A549 (cell line): ENCODE measurements around the gene NQO2. TPM values are rescaled to one million over a fixed set of nuclear protein-coding genes. Genes with fewer than 3 reads are reported as not detected.
A peak's percentile ranks its signal among the peaks of the same experiment; 100 is the strongest.

Source experiments
- ATAC-seq, 2 experiments: fragments of 200-7000 bp in 1 of 2; fragments of >200 bp in 1 of 2; cut with Nextera tagmentation in 1 of 2; cut with Tn5 transposase in 1 of 2; 3 replicates each; pipeline versions ENCODE4 v1.8.0 to v1.9.1; 2018 to 2020; ENCODE audit warnings: mild to moderate bottlenecking in 1 of 2, moderate library complexity in 1 of 2
- CTCF ChIA-PET: fragments of 300-600 bp; sonication (Branson Sonifier 250); formaldehyde crosslinking; extraction: SDS; loops from one replicate; lab custom pipeline; 2021; ENCODE audit warnings: antibody characterized with exemption, inconsistent platforms; lab: Yijun Ruan, JAX
- POLR2A ChIA-PET: fragments of 350-600 bp; formaldehyde crosslinking; extraction: SDS; loops from one replicate; lab custom pipeline; 2021; ENCODE audit warnings: antibody characterized with exemption, inconsistent platforms; lab: Yijun Ruan, JAX
- DNase-seq, 2 experiments: peaks; one replicate each; pipeline versions ENCODE4 v3.0.0 to v3.0.0-alpha.2; 2011 to 2016; ENCODE audit warnings: low read depth in 1 of 2, low spot score in 1 of 2
- FAIRE-seq: peaks from 2 replicates; lab custom pipeline; 2011; peaks lifted over from hg19 to GRCh38; lab: Jason Lieb, UNC
- H3K27ac ChIP-seq, 2 experiments: fragments of >200 bp; sonication (Bioruptor Twin); formaldehyde crosslinking; 3 replicates each; pipeline ENCODE4 v1.5.1; 2016 to 2017
- H3K4me1 ChIP-seq: fragments of >200 bp; sonication (Bioruptor Twin); formaldehyde crosslinking; 3 replicates; pipeline ENCODE4 v1.6.1; 2016
- H3K4me2 ChIP-seq: fragments of >200 bp; sonication (Bioruptor Twin); formaldehyde crosslinking; 3 replicates; pipeline ENCODE4 v1.6.1; 2016
- H3K4me3 ChIP-seq: fragments of >200 bp; sonication (Bioruptor Twin); formaldehyde crosslinking; 3 replicates; pipeline ENCODE4 v1.5.1; 2016
- H3K9me3 ChIP-seq: fragments of >200 bp; sonication (Bioruptor Twin); formaldehyde crosslinking; 3 replicates; pipeline ENCODE4 v1.6.1; 2016
- ATOH8 ChIP-seq: fragments of 250-450 bp; sonication (Bioruptor Pico); IDR thresholded peaks from 2 replicates; pipeline ENCODE4 v1.5.0; 2020; ENCODE audit warnings: low read depth, mild to moderate bottlenecking, moderate library complexity
- BHLHE40 ChIP-seq: IDR thresholded peaks from 2 replicates; pipeline ENCODE4 v1.6.1; 2012; ENCODE audit warnings: low read depth, low read length, inconsistent platforms
- CEBPB ChIP-seq, 2 experiments: fragments of >200 bp in 1 of 2; sonication (Bioruptor Twin) in 1 of 2; formaldehyde crosslinking in 1 of 2; IDR thresholded peaks; 2 replicates each; pipeline ENCODE4 v1.6.1; 2012 to 2016
- CHD2 ChIP-seq: fragments of 150-350 bp; IDR thresholded peaks from 2 replicates; pipeline ENCODE4 v1.6.1; 2014; ENCODE audit warnings: low read length; ENCODE audit not compliant: partially characterized antibody
- E2F6 ChIP-seq: IDR thresholded peaks from 2 replicates; pipeline ENCODE4 v1.6.1; 2012; ENCODE audit warnings: low read depth, borderline replicate concordance
- ESRRA ChIP-seq: fragments of 150-350 bp; IDR thresholded peaks from 2 replicates; pipeline ENCODE4 v1.6.1; 2014; ENCODE audit warnings: mild to moderate bottlenecking, low read length, borderline replicate concordance
- FOSB ChIP-seq: fragments of 250-450 bp; sonication (Bioruptor Pico); IDR thresholded peaks from 2 replicates; pipeline ENCODE4 v1.5.0; 2020; ENCODE audit warnings: mild to moderate bottlenecking, moderate library complexity
- GATA3 ChIP-seq: IDR thresholded peaks from 2 replicates; pipeline ENCODE4 v1.6.1; 2012; ENCODE audit warnings: borderline replicate concordance
- HOXA7 ChIP-seq: fragments of 250-450 bp; sonication (Bioruptor Pico); IDR thresholded peaks from 2 replicates; pipeline ENCODE4 v1.5.0; 2020; ENCODE audit warnings: mild to moderate bottlenecking, moderate library complexity
- HOXB13 ChIP-seq: fragments of 250-450 bp; sonication (Bioruptor Pico); IDR thresholded peaks from 2 replicates; pipeline ENCODE4 v1.5.0; 2020; ENCODE audit warnings: low read depth, mild to moderate bottlenecking, moderate library complexity
- JUN ChIP-seq, 2 experiments: fragments of >200 bp; sonication (Bioruptor Twin); formaldehyde crosslinking; IDR thresholded peaks; 2 replicates in 1 of 2; 3 replicates in 1 of 2; pipeline ENCODE4 v1.6.1; 2016 to 2017
- MAFK ChIP-seq: fragments of 450-650 bp; IDR thresholded peaks from 2 replicates; pipeline ENCODE4 v1.6.1; 2014; ENCODE audit not compliant: partially characterized antibody
- MAZ ChIP-seq: fragments of 150-350 bp; IDR thresholded peaks from 2 replicates; pipeline ENCODE4 v1.6.1; 2014; ENCODE audit warnings: antibody characterized with exemption, low read depth, low read length, borderline replicate concordance
- POLR2A ChIP-seq: IDR thresholded peaks from 2 replicates; pipeline ENCODE4 v1.6.1; 2012; ENCODE audit warnings: mild to moderate bottlenecking, low read length
- REST ChIP-seq: fragments of 200-600 bp; sonication (generic); IDR thresholded peaks from 2 replicates; pipeline ENCODE4 v1.6.1; 2016; ENCODE audit warnings: antibody characterized with exemption, mild to moderate bottlenecking, moderate library complexity
- USF2 ChIP-seq: fragments of 450-650 bp; IDR thresholded peaks from 2 replicates; pipeline ENCODE4 v1.6.1; 2014; ENCODE audit warnings: antibody characterized with exemption
- ZFP36 ChIP-seq: fragments of 450-650 bp; IDR thresholded peaks from 2 replicates; pipeline ENCODE4 v1.6.1; 2014; ENCODE audit warnings: borderline replicate concordance; ENCODE audit not compliant: partially characterized antibody
- WGBS: methylation state at CpG from one replicate; pipeline ENCODE4 v1.1.6; 2017; ENCODE audit errors: missing lambda C conversion rate; 5-methylcytosine and 5-hydroxymethylcytosine counted together
- polyA plus RNA-seq, 4 experiments: library from polyadenylated mRNA; depleted of rRNA in 3 of 4; stranded (reverse); fragments of >200 nt; fragmentation: RNase III in 1 of 4; extraction: RNeasy Plus Mini Kit Qiagen cat#74134 plus additional on column Dnase treatment in 1 of 4; gene quantifications; 2 replicates in 3 of 4; 3 replicates in 1 of 4; pipeline ENCODE4 v1.2.3, GENCODE V29; 2011 to 2017

NQO2 gene
- polyA plus RNA-seq, 2 of the 4 experiments (the other 2 are of a cell fraction) = 67.2 to 86.5 TPM

GRCh38 chr6:2953098-2953497 is 46.6 kb upstream of the NQO2 start:
- CTCF ChIA-PET = interaction anchor here (0.6 to 16.6 kb wide), 32 partner anchors 8 to 189 kb away, joined by 3 to 183 read pairs (median 4); partner anchors contain the start of gene SERPINB6
- no peak for TF ChIP-seq JUN (IDR thresholded peaks at IDR 0.05)
- TF ChIP-seq MAZ = no peak
- TF ChIP-seq ESRRA = no peak
- no peak for TF ChIP-seq CEBPB (IDR thresholded peaks at IDR 0.05)
- TF ChIP-seq REST = no peak
- Histone ChIP-seq H3K4me1 (peaks cover 13% of the 10 kb centered on the region), H3K9me3 (no peaks in the 10 kb centered on the region), H3K4me2 (peak overlapping the region; percentile 55), H3K27ac (peak overlapping the region; percentile 1 to 73; a peak in 4 of 6 replicates), H3K4me3 (no peak overlapping the region)
- DNase-seq = no peak
- 95% methylated on average over 12 of the region's 12 CpGs for WGBS
- POLR2A ChIA-PET = interaction anchor here (0.5 to 1.5 kb wide), 4 partner anchors 19 to 1182 kb away, joined by 4 to 19 read pairs (median 9); partner anchors contain the start of genes ECI2 and SERPINB6
- ATAC-seq = no peak
- FAIRE-seq = no peak

GRCh38 chr6:2956930-2957685 is 42.6 kb upstream of the NQO2 start:
- no peak overlapping the region for H3K4me2 ChIP-seq
- CTCF ChIA-PET = interaction anchor here (0.8 to 5.8 kb wide), 3 partner anchors 23 to 192 kb away, joined by 3 to 36 read pairs (median 3); partner anchors contain the start of gene WRNIP1
- no peak for DNase-seq
- H3K9me3 ChIP-seq = no peaks in the 10 kb centered on the region
- no peak overlapping the region for H3K27ac ChIP-seq
- H3K4me1 ChIP-seq = peaks cover 37% of the 10 kb centered on the region
- ATAC-seq = no peak
- POLR2A ChIA-PET = interaction anchor here (0.5 kb wide), 1 partner anchor 43 kb away, joined by 4 read pairs; no protein-coding TSS in a partner anchor
- 88% methylated on average over 5 of the region's 5 CpGs for WGBS
- TF ChIP-seq MAFK (no peak), USF2 (no peak), JUN (IDR thresholded peaks at IDR 0.05) (no peak), BHLHE40 (no peak), FOSB (CRISPR knock-in tag) (no peak), CHD2 (no peak), REST (no peak), HOXB13 (CRISPR knock-in tag) (no peak), ATOH8 (CRISPR knock-in tag) (no peak), HOXA7 (no peak), POLR2A (no peak), ZFP36 (no peak), GATA3 (no peak), E2F6 (no peak)
- no peak for FAIRE-seq
- H3K4me3 ChIP-seq = no peak overlapping the region
